NK-92 (cell line): ENCODE results near the gene IGFL4.

Experiments
- DNase-seq: peaks from one replicate; lab custom pipeline; 2025; ENCODE audit not compliant: unreplicated experiment; lab: John Stamatoyannopoulos, UW

The IGFL4 gene

DNA sequence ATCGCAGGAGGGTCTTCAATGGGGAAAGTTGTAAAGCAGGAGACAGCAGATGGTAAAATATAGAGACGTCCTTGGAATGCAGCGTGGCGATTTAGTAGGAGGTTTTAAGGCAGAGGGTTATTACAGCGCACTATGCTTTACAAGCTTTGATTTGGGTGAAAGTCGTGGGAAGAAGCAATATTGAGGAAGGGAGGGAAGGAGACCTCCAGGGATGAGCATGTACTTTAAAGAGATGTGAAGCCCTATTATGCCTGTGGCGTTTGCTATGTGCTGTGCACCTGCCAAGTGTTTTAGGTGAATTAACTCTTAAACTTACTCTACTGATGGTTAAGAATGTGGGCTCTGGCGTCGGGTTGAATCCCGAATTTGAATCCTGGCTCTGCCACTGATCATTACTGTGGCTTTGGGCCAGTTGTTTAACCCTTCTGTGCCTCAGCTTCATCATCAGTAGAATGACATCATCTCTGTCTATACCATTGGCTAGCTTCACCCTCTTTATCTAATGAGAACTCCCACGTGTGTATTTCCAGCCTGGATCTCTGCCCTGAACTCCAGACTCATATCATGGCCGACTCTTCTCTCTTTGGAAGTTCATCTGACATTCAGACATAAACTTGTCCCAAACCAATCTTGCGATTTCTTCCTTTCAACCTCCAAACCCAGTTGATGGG lies 45.0 kb downstream of the IGFL4 start:
- no peak for DNase-seq

DNA sequence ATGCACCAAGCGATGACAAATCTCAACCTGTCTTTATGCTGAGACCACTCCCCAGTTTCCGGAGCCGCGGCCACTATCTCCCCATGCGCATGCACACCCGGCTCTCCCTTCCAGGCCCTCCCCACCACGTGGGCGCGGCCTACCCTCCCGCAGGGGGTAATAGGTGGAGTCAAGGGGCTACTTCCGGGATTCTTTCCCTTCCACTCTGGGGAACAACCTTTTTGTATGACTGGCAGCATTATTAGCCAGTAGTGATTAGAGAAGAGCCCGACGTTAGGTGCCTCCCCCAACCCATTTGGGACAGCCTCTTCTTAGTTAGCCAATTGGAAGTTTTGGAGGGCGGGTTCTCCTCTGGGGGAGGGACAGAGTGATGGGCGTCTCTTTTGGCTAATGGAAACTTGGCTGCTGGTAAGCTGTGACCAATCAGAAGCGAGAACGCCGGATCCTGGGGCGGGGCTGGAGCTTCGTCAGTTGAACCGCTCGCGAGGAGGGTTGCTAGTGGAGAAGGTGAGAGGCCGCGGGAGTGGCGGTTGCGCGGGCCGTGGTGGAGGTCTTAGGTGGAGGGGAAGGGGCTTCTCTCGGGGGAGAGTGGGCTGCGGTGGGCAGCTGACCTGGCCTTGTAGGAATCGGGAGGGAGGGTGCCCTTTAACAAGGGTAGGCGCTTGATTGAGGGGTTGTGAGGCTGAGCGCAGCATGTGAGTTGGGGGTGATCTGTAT lies 45.6 kb downstream of the IGFL4 start, which contains the start of gene CCDC61:
Gene CCDC61, plus strand, starts transcription at position 470 of the 717 bp plus-strand sequence. CDS start 7,552 bp downstream, outside the sequence.
- DNase-seq = peak; percentile 98

DNA sequence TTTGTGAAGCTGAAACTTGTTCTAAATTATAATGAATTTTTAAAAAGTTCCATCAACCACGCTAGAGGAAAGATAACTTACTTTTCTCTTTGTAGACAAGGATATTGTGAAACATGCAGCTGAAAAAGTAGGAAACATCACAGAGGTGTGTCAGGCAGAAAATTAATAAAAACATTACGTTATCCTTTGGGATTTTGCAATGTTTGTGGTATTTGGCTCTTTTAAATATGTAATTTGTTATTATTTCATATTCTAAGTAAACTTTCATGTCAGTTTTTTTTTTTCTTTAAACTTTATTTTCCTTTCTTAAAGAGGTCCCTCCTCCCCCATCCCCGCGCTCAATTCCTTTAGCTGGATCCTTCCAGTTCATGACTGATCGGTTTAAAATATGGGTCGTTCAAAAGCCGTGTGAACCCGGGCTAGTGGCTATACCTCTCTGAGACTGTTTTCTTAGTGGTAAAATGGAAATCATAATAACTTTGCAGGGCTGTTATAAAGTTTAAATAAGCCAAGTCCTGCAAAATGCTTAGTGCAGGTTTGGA lies 46.3 kb downstream of the IGFL4 start:
- no peak for DNase-seq

DNA sequence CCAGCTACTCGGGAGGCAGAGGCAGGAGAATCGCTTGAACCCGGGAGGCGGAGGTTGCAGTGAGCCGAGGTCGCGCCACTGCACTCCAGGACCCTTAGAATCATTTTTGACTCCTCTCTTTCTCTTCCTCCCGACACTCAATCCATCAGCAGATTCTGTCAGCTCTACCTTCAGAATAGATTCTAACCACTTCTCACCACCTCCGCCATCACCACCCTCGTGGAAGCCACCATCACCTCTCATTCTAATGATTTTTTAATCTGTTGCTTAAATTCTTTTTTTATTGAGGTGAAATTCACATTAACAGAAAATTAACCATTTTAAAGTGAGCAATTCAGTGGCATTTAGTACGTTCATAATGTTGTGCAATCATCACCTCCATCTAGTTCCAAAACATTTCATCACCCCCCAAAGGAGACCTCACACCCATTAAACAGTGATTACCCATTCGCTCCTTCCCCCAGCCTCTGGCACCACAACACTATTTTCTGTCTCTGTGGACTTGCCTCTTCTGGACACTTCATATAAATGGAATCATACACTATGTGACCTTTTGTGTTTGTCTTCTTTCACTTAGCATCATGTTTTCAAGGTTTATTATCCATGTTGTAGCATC lies 50.6 kb downstream of the IGFL4 start:
- DNase-seq = no peak
